Mononuclear cell (primary cell): ENCODE data around the gene TNNT2. TPM values are rescaled to one million over a fixed set of nuclear protein-coding genes. Genes with fewer than 3 reads are reported as not detected.

Experiments
- H3K27me3 ChIP-seq: 2 replicates; pipeline ENCODE4 v1.6.0; 2011; ENCODE audit warnings: low read length, control low read depth; ENCODE audit not compliant: insufficient read depth
- H3K4me1 ChIP-seq: 2 replicates; pipeline ENCODE4 v1.5.1; 2011; ENCODE audit warnings: mild to moderate bottlenecking, low read length, control low read depth; ENCODE audit not compliant: insufficient read depth
- H3K4me3 ChIP-seq: 2 replicates; pipeline ENCODE4 v1.5.1; 2011; ENCODE audit warnings: mild to moderate bottlenecking, low read length, moderate library complexity
- H3K9me3 ChIP-seq: 2 replicates; pipeline ENCODE4 v1.5.1; 2011; ENCODE audit warnings: low read depth, mild to moderate bottlenecking, control low read depth, low read length
- total RNA-seq: library from RNA; depleted of rRNA; stranded (reverse); fragments of >200 nt; gene quantifications from one replicate; pipeline ENCODE4 v1.2.3, GENCODE V29; 2012

The TNNT2 gene
- total RNA-seq, 1 donor: 0.10 TPM

DNA sequence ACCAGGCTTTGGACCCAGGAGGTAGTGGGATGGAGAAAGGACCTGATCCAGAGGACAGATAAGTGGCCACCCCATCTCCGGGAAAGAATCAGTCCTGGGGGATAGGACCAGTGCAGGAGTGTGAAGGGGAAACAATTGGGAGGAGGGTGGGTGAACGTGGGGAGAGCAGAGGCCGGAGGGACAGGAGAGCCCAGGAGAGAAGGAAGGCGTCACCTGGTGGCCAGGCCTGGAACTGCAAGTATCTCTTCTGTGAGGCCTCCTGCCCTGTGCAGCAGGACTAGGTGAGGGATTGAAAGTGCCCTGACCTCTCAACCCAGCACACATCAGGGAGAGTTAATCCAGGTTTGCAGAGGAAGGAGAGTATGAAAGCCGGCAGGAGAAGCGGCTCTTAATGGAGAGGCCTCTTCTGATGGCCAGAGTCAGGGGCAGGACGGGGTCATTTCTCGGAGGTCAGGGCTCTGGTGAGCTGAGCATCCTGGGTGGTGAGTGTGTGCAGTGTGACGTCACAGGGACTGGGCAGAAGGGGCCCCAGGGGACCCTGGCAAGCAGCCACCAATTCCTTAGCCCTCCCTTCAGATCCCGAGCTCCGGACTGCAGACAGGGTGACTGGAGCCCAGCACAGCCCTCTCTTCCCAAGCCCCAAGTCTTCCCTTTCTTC is 30.8 kb upstream of the TNNT2 start:
- no peaks in the 10 kb centered on the region for H3K4me1 ChIP-seq
- no peak overlapping the region for H3K4me3 ChIP-seq
- H3K9me3 ChIP-seq: no peaks in the 10 kb centered on the region
- H3K27me3 ChIP-seq: no peaks in the 10 kb centered on the region

DNA sequence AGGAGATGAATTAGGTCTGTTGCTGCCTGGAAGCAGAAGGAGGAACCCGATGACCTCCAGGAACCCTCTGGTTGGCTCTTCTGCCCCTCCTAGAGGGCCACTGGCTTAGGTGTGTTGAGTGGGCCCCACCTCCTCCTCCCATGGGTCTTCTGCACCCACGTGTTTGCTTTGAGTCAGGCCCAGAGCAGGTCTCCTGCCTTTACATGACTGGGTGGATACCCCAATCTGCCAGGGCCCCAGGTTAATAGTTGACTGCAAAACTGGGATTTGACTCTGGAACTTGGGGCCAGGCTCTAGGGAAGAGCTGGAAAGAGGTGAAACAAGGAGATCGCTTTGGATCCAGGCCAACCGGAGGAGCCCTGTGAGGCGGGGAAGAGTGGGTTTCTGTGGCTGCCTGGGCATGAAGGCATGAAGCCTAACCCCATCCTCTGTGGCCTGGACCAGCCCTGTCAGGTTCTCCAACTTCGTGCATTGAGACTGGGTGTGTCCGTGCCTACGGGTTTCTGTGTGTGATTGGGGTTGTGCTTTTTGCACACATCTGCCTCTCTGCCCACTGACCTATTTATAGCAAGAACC is 29.4 kb upstream of the TNNT2 start:
- Histone ChIP-seq H3K9me3 (no peaks in the 10 kb centered on the region), H3K27me3 (peaks cover 1% of the 10 kb centered on the region), H3K4me1 (no peaks in the 10 kb centered on the region), H3K4me3 (no peak overlapping the region)

DNA sequence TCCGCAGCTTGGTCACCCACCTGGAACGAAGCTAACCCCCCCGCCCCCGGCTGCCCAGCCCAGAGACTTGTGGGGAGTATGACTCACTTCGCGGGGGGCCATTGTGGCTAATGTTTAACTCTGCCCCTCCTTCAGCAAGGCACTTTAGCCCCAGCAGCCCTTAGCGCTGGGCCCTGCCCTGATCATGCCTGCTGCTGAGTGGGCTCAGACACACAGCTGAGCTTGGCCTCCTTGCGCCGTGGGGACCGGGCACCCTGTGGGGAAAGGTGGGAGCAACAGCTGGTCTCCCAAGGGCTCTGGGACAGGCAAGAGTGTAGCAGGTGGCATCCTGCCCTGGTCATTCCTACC is 28.0 kb upstream of the TNNT2 start:
- Histone ChIP-seq H3K9me3 (no peaks in the 10 kb centered on the region), H3K27me3 (peaks cover 16% of the 10 kb centered on the region), H3K4me1 (no peaks in the 10 kb centered on the region), H3K4me3 (no peak overlapping the region)

DNA sequence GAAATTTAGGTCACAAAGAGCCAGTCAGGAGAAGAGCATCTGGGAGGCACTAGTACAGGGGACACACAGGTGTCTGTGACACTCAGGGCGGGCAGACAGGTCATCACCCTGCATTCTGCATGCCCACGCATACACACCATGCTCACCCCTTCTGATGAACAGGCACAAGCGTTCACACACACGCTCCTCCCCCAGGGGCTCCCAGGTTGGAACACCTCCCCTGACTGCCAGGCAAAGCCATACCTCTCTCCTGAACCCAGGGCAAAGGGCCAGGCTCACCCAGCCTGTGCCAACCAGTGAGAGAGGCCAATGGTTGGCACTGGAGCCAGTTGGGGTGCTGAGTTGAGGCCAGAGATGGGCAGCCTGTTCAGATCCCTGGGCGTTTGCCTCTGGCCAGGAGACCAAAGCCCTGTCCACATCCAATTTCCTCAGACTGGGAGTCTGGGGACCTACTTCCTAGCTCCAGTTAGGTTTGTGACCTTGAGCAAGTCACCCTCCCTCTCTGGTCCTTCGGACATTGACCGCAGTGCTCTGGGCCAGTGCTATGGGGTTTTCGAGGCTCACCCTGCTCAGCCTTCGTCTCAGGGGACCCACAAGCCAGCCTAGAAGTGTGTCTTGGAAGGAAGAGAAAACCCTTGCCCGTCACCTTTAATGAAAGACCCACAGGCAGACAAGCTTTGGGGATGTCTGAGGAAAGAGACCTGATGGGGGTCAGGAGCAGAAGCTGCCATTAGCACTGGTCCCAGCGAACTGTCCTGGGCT is 27.4 kb upstream of the TNNT2 start:
- H3K9me3 ChIP-seq: no peaks in the 10 kb centered on the region
- H3K4me1 ChIP-seq: no peaks in the 10 kb centered on the region
- no peak overlapping the region for H3K4me3 ChIP-seq
- H3K27me3 ChIP-seq: peaks cover 21% of the 10 kb centered on the region

DNA sequence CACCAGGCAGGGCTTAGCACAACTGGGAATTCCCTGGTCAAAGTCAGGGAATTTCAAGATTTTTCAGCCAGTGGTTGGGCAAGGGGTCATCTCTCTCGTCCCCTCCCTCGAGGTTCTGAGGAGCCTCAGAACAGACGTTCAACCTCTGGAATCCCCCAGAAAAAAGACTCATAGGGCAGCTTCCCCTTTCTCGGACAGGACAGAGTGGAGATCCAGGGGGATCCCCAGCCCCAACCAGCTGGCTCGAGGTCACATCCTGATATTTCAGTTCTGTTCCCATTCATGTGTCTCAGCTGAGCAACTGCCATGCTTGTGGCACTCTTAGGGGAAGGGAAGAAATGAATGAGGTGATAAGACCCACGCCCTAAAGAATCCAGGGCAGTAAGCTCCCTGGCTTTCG is 26.6 kb upstream of the TNNT2 start:
- H3K4me3 ChIP-seq: no peak overlapping the region
- no peaks in the 10 kb centered on the region for H3K4me1 ChIP-seq
- no peaks in the 10 kb centered on the region for H3K9me3 ChIP-seq
- peaks cover 29% of the 10 kb centered on the region for H3K27me3 ChIP-seq

DNA sequence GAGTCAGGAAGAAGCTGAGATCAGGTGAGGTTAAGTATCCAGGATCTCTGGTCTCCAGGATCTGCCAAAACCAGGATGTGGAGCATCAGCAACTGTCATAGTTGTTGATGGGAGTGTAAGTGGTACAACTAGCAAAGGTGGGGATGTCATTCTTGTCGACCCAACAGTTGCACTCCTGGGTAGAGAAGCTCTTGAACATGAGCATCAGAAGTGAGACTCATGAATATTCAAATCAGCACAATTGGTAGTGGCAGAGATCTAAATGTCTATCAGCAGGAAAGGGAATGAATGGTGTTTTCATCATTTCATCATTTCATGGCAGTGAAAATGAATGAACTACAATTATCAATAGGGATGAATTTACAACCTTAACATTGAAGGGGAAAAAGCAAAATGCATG is 25.9 kb upstream of the TNNT2 start:
- no peaks in the 10 kb centered on the region for H3K4me1 ChIP-seq
- H3K27me3 ChIP-seq: peaks cover 36% of the 10 kb centered on the region
- H3K9me3 ChIP-seq: no peaks in the 10 kb centered on the region
- H3K4me3 ChIP-seq: no peak overlapping the region

DNA sequence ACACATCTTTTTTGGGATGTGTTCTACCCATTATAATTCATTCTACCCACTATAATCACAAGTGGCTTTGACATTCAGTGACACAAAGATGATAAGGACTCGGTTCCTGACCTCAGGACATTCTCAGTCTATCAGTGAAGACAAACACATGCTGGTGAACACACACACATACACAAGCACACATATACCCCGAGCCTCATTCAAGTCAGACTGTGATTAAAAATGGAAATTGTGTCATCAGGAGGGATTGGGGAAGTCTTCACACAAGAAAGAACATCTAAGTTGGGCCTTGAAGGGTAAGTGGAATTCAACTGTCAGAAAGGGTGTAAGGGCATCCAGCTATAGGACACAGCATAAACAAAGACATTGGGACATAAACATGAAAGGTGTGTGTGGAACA is 24.2 kb upstream of the TNNT2 start:
- H3K4me1 ChIP-seq: no peaks in the 10 kb centered on the region
- H3K27me3 ChIP-seq: peaks cover 39% of the 10 kb centered on the region
- no peaks in the 10 kb centered on the region for H3K9me3 ChIP-seq
- H3K4me3 ChIP-seq: no peak overlapping the region

DNA sequence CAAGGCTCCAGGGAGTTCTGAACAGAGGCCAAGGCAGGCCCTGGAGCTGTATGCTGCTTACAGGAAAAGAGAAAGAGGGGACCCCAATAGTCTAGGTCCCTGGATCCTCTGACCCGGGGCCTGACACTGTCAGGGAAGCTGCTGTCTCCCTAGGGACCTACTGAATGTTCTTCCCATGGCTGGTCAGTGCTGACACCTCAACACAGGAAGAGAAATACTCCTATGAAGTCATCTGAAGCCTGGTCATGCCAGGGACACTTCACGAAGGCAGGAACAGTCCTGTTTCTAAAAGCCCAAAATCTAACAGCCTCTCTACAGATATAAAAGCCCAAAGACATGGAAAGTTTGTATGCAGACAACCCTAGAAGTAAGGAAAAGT is 23.4 kb upstream of the TNNT2 start:
- H3K27me3 ChIP-seq: peaks cover 39% of the 10 kb centered on the region
- no peak overlapping the region for H3K4me3 ChIP-seq
- H3K4me1 ChIP-seq: no peaks in the 10 kb centered on the region
- H3K9me3 ChIP-seq: no peaks in the 10 kb centered on the region

DNA sequence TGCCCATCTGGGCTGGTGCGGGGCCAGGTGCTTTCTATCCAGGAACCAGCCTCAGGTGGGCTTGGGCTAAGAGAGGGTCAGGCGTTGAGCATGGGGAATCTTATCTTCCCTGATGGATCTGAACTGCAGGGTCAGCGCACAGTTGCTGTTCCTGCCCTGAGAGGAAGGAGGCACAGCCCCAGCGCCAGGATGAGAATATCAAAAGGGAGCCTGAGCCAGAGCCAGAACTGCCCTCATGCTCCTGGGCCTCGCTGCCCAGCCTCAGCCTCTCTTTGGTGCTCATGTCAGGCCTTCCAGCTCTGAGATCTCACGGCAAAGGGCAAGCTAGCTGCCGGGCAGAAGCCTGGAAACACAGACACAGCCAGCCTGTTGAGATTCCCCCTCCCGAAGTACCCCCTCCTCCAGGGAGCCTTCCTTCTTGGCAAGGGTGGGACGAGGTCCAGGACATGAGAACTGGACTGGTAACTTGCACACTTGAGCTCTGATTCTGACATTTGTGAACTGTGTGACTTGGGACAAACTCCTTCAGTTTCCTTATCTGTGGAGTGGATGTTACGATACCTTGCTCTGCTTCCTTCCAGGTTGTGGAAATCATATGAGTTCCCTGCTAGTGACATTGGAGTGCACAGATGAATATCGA is 22.9 kb upstream of the TNNT2 start:
- H3K9me3 ChIP-seq: no peaks in the 10 kb centered on the region
- no peak overlapping the region for H3K4me3 ChIP-seq
- no peaks in the 10 kb centered on the region for H3K4me1 ChIP-seq
- H3K27me3 ChIP-seq: peaks cover 39% of the 10 kb centered on the region

DNA sequence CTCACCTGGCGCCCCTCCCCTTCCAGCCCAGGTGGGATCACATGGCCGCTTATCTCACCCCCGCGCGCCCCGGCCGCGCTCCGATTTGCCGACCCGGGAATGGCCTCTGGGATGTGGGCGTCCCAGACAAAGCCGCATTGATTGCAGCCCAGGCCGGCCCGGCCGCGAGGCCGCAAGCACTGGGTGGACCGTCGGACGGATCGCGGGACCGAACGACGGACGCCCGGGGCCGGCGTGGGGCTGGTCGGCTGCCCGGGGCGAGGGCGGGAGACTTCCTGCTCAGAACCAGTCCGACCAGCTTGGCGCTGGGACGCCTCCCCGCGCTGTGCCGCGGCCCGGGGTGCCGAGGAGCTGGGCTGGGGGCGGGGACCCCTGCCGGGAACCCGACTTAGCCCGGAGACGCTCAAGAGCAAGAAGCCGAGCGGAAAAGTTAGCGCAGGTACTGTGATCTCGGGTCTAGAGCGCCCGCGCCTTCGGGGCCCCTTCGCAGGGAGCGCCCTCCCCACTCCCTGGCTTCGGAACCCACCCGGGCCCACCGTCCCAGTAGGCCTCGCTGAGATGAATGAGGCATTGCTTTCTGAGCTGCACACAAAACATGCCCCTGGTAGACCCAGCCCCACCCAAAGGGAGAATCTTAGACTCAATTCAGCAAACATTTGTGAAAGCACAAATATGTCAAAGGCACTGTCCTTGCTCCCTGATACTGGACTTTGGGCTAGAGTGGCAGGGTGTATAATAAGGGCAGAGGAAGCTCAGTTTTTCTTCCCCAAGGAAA is 22.1 kb upstream of the TNNT2 start:
- Histone ChIP-seq H3K27me3 (peaks cover 39% of the 10 kb centered on the region), H3K4me1 (no peaks in the 10 kb centered on the region), H3K9me3 (no peaks in the 10 kb centered on the region), H3K4me3 (no peak overlapping the region)

DNA sequence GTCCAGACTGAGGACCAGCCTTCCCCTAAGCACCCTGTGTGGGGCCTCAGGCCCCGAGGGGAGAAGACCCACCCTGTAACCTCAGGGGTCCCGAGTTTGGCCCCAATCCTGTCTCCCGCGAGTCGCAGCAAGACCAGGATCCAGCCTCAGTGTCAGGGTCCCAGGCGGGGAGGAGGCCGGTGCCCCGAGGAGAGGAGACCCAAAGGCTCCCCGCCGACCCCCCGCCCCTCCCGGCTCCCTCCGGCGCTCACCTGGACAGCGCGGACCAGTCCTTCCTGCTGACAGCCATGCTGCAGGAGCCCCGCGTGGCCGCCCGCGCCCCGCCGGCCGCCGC is 21.5 kb upstream of the TNNT2 start, which contains the start of gene LAD1:
Gene LAD1 (minus strand): TSS at position 307 of the 334 bp plus-strand sequence. CDS start 18 bp downstream, at position 289.
- H3K4me3 ChIP-seq: no peak within 1 kb of the TSS
- peaks cover 39% of the 10 kb centered on the region for H3K27me3 ChIP-seq
- H3K9me3 ChIP-seq: no peaks in the 10 kb centered on the region
- no peaks in the 10 kb centered on the region for H3K4me1 ChIP-seq

DNA sequence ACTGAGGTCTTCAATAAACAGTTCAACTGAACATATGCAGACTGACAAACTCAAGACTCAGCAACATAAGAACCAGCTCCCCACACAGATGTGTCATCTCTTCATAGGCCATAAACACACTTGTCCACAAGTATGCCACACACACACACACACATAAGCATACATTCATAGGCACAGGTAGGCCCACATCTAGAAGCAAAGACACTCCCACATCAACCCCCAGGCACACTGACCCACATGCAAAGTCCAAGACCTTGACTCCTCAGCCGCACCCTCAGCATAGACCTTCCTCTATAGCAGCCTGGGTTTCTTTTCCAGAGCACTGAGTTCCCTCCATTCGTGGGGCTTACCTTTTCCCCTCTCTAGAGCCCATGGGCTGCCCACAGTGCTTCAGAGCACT is 20.2 kb upstream of the TNNT2 start:
- peaks cover 39% of the 10 kb centered on the region for H3K27me3 ChIP-seq
- no peak overlapping the region for H3K4me3 ChIP-seq
- H3K9me3 ChIP-seq: no peaks in the 10 kb centered on the region
- H3K4me1 ChIP-seq: no peaks in the 10 kb centered on the region

DNA sequence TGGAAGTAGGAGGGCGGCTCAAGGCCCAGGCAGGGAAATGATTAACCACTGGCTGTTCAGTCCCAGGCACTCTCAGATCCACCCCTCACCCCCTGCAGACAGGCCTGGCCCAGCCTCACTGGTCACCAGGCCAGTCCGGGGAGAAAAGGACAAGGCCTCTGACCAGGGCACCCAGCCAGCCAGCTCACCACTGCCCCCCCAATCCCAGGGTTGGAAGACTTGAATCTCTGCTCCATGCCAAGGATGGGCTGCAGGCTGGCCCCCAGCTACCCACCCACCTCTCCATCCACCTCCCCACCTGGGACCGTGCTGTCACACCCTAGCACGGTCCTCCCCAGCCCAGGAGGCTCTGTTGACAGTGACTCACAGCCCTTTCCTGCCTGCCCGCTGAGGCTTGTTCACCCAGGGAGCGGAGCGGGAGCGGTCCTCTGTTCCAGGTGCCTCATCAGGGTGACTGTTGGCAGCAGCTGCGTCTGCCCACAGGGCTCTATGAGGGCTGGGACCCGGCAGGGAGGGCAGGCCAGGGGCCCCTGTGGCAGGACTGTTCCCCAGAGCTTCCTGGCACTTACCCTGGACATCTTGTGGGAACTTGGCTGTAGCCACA is 19.5 kb upstream of the TNNT2 start:
- Histone ChIP-seq H3K4me3 (no peak overlapping the region), H3K27me3 (peaks cover 39% of the 10 kb centered on the region), H3K9me3 (no peaks in the 10 kb centered on the region), H3K4me1 (no peaks in the 10 kb centered on the region)

DNA sequence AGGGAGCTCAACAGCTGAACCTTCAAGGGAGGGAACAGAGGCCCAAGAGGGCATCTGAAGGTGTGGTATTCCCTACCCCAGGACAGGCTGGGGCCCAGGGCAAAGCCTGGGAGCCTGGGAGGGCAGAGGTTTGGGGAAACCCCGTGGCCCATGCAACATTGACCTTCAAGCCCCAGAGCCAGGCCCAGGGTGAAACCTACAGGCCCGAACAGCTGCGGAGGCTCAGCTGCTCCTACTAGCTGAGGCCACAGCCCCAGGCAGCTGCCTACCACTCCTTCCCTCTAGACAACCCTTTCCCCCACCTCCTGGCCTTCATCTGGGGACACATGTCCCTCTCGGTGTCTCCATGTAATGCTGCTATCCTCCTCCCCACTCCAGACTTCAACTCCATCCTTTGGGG is 18.5 kb upstream of the TNNT2 start:
- Histone ChIP-seq H3K9me3 (no peaks in the 10 kb centered on the region), H3K4me3 (no peak overlapping the region), H3K4me1 (no peaks in the 10 kb centered on the region), H3K27me3 (peaks cover 28% of the 10 kb centered on the region)
